Femur (tissue), 1 donor: ENCODE results near the gene CCDC170.

Source experiments
- DNase-seq: peaks from one replicate; pipeline ENCODE4 v3.0.0-alpha.2; 2017

CCDC170 gene

GRCh38 chr6:151658091-151658490 is 164.3 kb downstream of the CCDC170 start:
- no peak for DNase-seq

GRCh38 chr6:151659212-151659611 is 165.4 kb downstream of the CCDC170 start:
- DNase-seq = no peak

GRCh38 chr6:151661509-151661908 is 167.7 kb downstream of the CCDC170 start:
- no peak for DNase-seq

- DNase-seq = no peak
Observed at GRCh38 chr6:151661928-151662327, 168.1 kb downstream of the CCDC170 start.

GRCh38 chr6:151663559-151663958 is 169.7 kb downstream of the CCDC170 start:
- no peak for DNase-seq

GRCh38 chr6:151664390-151664789 is 170.6 kb downstream of the CCDC170 start:
- DNase-seq = no peak

- DNase-seq = no peak
Observed at GRCh38 chr6:151665329-151665728, 171.5 kb downstream of the CCDC170 start.

GRCh38 chr6:151666526-151666925 is 172.7 kb downstream of the CCDC170 start:
- DNase-seq = no peak

- DNase-seq = no peak
Observed at GRCh38 chr6:151669208-151669560, 175.4 kb downstream of the CCDC170 start.

- no peak for DNase-seq
Observed at GRCh38 chr6:151670116-151670515, 176.3 kb downstream of the CCDC170 start.
